GM21390 (cell line): ENCODE results near the gene ZNF316.

ENCODE experiments used
- ATAC-seq: cut with Tn5 transposase; IDR thresholded peaks from one replicate; pipeline ENCODE4 v1.9.1; 2021; ENCODE audit not compliant: unreplicated experiment

ZNF316 gene

GRCh38 chr7:6636741-6637543 lies at the start of gene ZNF316:
ZNF316 (plus strand) TSS chr7:6637318; CDS start chr7:6642410, 5,092 bp downstream.
- ATAC-seq, result peak; percentile 74

- ATAC-seq, result no peak
Measured at GRCh38 chr7:6588566-6588965, 48.6 kb upstream of the ZNF316 start.

GRCh38 chr7:6589151-6589828 lies 47.8 kb upstream of the ZNF316 start:
- no peak for ATAC-seq

GRCh38 chr7:6589829-6590644 lies 47.1 kb upstream of the ZNF316 start, which contains the start of gene INTS15:
INTS15 (plus strand) TSS chr7:6590021; CDS start chr7:6590284, 263 bp downstream.
- ATAC-seq, result peak; percentile 84

GRCh38 chr7:6590645-6591110 lies 46.4 kb upstream of the ZNF316 start:
- peak; percentile 23 for ATAC-seq

GRCh38 chr7:6600093-6600492 lies 37.0 kb upstream of the ZNF316 start:
- no peak for ATAC-seq

- no peak for ATAC-seq
Measured at GRCh38 chr7:6604458-6604857, 32.7 kb upstream of the ZNF316 start.

- ATAC-seq, result no peak
Measured at GRCh38 chr7:6606866-6607583, 30.1 kb upstream of the ZNF316 start.

- no peak for ATAC-seq
Measured at GRCh38 chr7:6607651-6608051, 29.5 kb upstream of the ZNF316 start.

GRCh38 chr7:6608081-6608480 lies 29.0 kb upstream of the ZNF316 start:
- no peak for ATAC-seq

GRCh38 chr7:6608794-6609193 lies 28.3 kb upstream of the ZNF316 start:
- no peak for ATAC-seq

GRCh38 chr7:6612819-6613218 lies 24.3 kb upstream of the ZNF316 start:
- ATAC-seq, result no peak

GRCh38 chr7:6613706-6614105 lies 23.4 kb upstream of the ZNF316 start:
- no peak for ATAC-seq

GRCh38 chr7:6614953-6615722 lies 22.0 kb upstream of the ZNF316 start, which contains the start of gene ZNF853:
ZNF853 (plus strand) TSS chr7:6615610; CDS start chr7:6616175, 565 bp downstream.
- ATAC-seq, result no peak

- no peak for ATAC-seq
Measured at GRCh38 chr7:6615723-6616555, 21.2 kb upstream of the ZNF316 start.

GRCh38 chr7:6616854-6617643 lies 20.1 kb upstream of the ZNF316 start:
- no peak for ATAC-seq

- no peak for ATAC-seq
Measured at GRCh38 chr7:6618621-6619020, 18.5 kb upstream of the ZNF316 start.

GRCh38 chr7:6619961-6620360 lies 17.2 kb upstream of the ZNF316 start:
- no peak for ATAC-seq
